ENCODE results near the gene GALNT2.

- no peak for TF ChIP-seq EZH2 (IDR thresholded peaks at IDR 0.05; ENCODE audit: borderline replicate concordance, low read depth, low read length, severe bottlenecking)
- no peak for TF ChIP-seq CTCF (IDR thresholded peaks at IDR 0.05; ENCODE audit: borderline replicate concordance, extremely low read depth, low read length, poor library complexity, severe bottlenecking)
Measured at GRCh38 chr1:230186874-230187273, 119.8 kb downstream of the GALNT2 start.

Data from DND-41 (cell line).